Loucy (cell line): ENCODE results near the gene BCAS4.

ENCODE experiments used
- CTCF ChIP-seq: fragments of 200-600 bp; sonication (generic); conservative IDR thresholded peaks from 2 replicates; pipeline ENCODE4 v1.5.1; 2014; ENCODE audit warnings: mild to moderate bottlenecking, antibody characterized with exemption, low read length
- EZH2phosphoT487 ChIP-seq: fragments of 200-600 bp; IDR thresholded peaks from 2 replicates; pipeline ENCODE4 v1.6.1; 2018; ENCODE audit warnings: antibody characterized with exemption, mild to moderate bottlenecking, moderate library complexity, borderline replicate concordance

GRCh38 chr20:50862546-50862945, 67.7 kb downstream of the BCAS4 start:
- TF ChIP-seq CTCF: no peak
- TF ChIP-seq EZH2phosphoT487: no peak
